Rectal smooth muscle tissue (tissue), 1 donor: ENCODE results near the gene SPAG9.

ENCODE experiments used
- H3K27ac ChIP-seq: one replicate; pipeline ENCODE4 v1.7.0; 2013; ENCODE audit warnings: low read depth, low read length, inconsistent platforms
- H3K27me3 ChIP-seq: one replicate; pipeline ENCODE4 v1.7.0; 2013; ENCODE audit warnings: low read length; ENCODE audit not compliant: control insufficient read depth, insufficient read depth
- H3K36me3 ChIP-seq: one replicate; pipeline ENCODE4 v1.7.0; 2013; ENCODE audit warnings: low read length; ENCODE audit not compliant: control insufficient read depth, insufficient read depth
- H3K4me1 ChIP-seq: one replicate; pipeline ENCODE4 v1.7.0; 2013; ENCODE audit warnings: low read length; ENCODE audit not compliant: control insufficient read depth, insufficient read depth
- H3K4me3 ChIP-seq: one replicate; pipeline ENCODE4 v1.7.0; 2013; ENCODE audit warnings: low read length
- H3K9ac ChIP-seq: one replicate; pipeline ENCODE4 v1.7.0; 2013; ENCODE audit warnings: low read length

SPAG9 gene

GRCh38 chr17:50939795-50940684 lies 180.6 kb downstream of the SPAG9 start:
- H3K27me3 ChIP-seq = no peaks in the 10 kb centered on the region
- no peaks in the 10 kb centered on the region for H3K36me3 ChIP-seq
- H3K9ac ChIP-seq = no peak overlapping the region
- no peak overlapping the region for H3K4me3 ChIP-seq
- peaks cover 12% of the 10 kb centered on the region for H3K4me1 ChIP-seq
- H3K27ac ChIP-seq = no peak overlapping the region

DNA sequence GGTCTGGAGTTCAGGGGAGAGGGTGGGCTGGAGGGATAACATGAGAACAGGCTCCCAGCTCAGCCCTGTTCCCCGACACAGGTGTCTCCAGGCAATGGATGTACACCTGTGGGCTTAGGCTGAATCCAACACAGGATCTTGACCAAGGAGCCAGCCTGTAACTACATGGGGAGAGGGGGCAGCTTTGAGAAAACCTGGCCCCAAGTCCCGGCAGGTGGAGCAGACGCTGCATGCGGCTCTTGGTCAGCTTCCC lies 181.2 kb downstream of the SPAG9 start:
- Histone ChIP-seq H3K9ac (no peak overlapping the region), H3K4me3 (no peak overlapping the region), H3K27ac (no peak overlapping the region), H3K4me1 (peaks cover 12% of the 10 kb centered on the region), H3K36me3 (no peaks in the 10 kb centered on the region), H3K27me3 (no peaks in the 10 kb centered on the region)

DNA sequence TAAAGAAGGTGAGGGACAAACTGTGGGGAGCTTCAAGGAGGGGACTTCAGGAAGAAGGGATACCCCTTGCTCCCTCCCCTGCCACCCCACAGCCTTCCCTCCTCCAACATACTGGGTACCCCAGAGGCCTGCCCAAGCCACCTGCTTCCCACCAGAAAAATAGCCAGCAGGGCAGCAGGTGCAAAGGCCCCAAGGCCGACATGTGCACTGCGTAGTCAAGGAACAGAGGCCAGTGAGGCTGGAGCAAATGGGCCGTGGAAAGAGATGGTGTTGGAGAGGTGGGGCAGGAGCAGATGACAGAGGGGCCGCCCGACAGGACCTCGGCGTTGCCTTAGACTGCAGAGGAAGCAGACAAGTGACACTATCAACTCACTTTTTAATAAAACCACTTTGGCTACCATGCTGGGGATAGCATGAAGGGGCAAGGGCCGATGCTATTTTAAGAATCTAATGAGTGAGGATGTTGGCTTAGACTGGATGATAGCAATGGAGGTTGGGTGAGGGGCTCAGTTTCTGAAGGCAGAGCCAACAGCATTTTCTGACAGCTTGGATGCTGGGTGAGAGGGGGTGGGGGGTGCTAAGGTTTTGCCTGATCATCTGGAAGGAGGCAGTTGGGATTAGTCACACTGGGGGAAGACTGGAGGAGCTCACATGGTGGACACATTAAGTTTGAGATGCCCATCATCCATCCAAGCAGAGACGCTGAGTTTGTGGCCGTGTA lies 181.7 kb downstream of the SPAG9 start:
- no peaks in the 10 kb centered on the region for H3K36me3 ChIP-seq
- peaks cover 9% of the 10 kb centered on the region for H3K4me1 ChIP-seq
- H3K9ac ChIP-seq = no peak overlapping the region
- no peak overlapping the region for H3K27ac ChIP-seq
- H3K27me3 ChIP-seq = no peaks in the 10 kb centered on the region
- H3K4me3 ChIP-seq = no peak overlapping the region

DNA sequence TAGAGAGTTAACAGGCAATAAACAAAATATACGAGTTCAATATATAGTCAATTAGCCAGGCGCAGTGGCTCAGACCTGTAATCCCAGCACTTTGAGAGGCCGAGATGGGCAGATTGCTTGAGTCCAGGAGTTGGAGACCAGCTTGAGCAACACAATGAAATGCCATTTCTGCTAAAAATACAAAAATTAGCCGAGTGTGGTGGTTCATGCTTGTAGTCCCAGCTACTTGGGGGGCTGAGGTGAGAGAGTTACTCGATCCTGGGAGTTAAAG lies 184.7 kb downstream of the SPAG9 start:
- Histone ChIP-seq H3K27me3 (no peaks in the 10 kb centered on the region), H3K4me3 (no peak overlapping the region), H3K36me3 (no peaks in the 10 kb centered on the region), H3K9ac (no peak overlapping the region), H3K27ac (no peak overlapping the region), H3K4me1 (peaks cover 10% of the 10 kb centered on the region)

DNA sequence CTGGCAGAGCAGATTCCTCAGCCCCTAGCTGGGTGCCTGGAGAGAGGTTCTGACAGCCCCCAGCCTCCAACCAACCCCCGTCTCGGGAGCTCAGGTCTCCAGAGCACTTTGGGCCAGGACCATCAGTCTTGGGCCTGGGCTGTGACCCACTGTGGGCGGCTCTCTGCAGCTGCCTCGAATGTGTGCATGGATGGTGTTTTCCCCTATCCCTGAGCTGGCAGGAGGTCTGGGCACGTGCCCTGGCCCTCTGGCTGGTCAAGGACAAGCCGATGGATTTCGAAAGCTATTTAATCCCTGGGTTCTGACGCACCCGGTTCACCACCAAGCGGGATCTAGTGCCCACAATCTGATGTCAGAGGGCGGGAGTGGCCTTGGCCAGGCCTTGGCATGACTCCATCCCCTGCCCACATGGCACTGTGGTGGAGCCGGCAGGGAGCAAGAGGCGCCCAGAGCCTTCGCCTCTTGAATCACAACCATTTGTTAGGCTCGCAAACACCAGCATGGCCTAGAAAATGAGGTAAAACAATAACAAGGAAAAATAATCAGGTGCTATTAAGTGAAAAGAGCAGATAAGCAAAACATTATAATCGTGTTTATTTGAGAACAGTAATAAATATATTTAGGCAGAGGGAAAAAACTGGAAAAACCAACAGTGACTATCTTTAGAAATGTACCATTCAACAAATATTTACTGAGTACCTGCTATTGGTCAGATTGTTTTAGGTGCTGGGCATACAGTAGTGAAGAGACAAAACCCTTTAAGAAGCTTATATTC lies 185.3 kb downstream of the SPAG9 start:
- H3K9ac ChIP-seq = no peak overlapping the region

DNA sequence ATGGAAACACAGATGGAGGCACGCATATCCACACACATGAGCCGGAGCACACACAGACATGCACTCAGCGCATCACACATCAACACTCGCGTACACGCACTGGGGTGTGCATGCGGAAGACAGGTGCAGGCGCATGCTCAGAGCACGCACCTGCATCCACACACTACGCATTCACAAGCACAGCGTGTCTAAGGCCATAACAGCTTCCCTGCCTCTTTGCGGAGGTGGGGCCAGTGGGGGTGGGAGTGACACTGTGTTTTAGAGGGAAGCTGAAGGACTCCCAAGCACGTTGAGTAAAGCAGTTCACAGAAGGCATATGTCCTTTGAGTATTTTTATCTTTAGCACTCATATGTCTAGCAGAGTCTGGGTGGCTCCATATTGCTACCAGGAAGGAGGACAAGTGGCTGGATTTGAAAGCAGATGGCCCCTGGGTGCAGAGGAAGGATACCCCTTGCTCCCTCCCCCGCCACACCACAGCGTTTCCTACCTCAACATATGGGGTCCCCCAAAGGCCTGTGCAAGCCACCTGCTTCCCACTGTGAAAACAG lies 185.9 kb downstream of the SPAG9 start:
- no peak overlapping the region for H3K4me3 ChIP-seq
- H3K4me1 ChIP-seq = peaks cover 21% of the 10 kb centered on the region
- no peak overlapping the region for H3K9ac ChIP-seq
- no peaks in the 10 kb centered on the region for H3K27me3 ChIP-seq
- no peaks in the 10 kb centered on the region for H3K36me3 ChIP-seq
- H3K27ac ChIP-seq = no peak overlapping the region

More for the DNA sequence above, 185.3 kb downstream of the SPAG9 start:
- H3K4me3 ChIP-seq = no peak overlapping the region
- H3K4me1 ChIP-seq = peaks cover 15% of the 10 kb centered on the region
- H3K27me3 ChIP-seq = no peaks in the 10 kb centered on the region
- H3K36me3 ChIP-seq = no peaks in the 10 kb centered on the region
- H3K27ac ChIP-seq = no peak overlapping the region

DNA sequence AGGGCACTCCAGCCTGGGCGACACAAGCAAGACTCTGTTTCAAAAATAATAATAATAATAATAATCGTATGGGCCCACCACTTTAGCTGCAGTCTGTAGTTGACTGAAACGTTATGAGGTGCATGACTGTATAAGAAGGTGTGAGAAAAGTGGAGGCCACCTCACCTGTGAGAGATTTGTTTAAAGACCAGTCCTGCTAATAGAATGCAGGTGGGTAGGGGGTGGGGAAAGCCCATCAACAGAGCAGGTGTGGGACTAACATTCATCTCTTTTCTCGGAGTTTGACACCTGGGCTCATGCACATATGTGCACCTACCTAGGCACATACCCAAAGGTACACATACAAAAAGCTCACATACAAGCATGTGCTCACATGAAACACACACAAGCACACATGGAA lies 186.5 kb downstream of the SPAG9 start:
- H3K27me3 ChIP-seq = no peaks in the 10 kb centered on the region
- no peak overlapping the region for H3K9ac ChIP-seq
- H3K27ac ChIP-seq = no peak overlapping the region
- H3K4me3 ChIP-seq = no peak overlapping the region
- peaks cover 23% of the 10 kb centered on the region for H3K4me1 ChIP-seq
- no peaks in the 10 kb centered on the region for H3K36me3 ChIP-seq

GRCh38 chr17:50931144-50931908 lies 189.3 kb downstream of the SPAG9 start:
- Histone ChIP-seq H3K4me3 (peak overlapping the region; percentile 67), H3K9ac (peak overlapping the region; percentile 59), H3K27me3 (no peaks in the 10 kb centered on the region), H3K4me1 (peaks cover 23% of the 10 kb centered on the region), H3K36me3 (no peaks in the 10 kb centered on the region), H3K27ac (peak overlapping the region; percentile 93)

GRCh38 chr17:50928646-50929045 lies 192.0 kb downstream of the SPAG9 start:
- H3K4me3 ChIP-seq = no peak overlapping the region
- no peaks in the 10 kb centered on the region for H3K27me3 ChIP-seq
- no peaks in the 10 kb centered on the region for H3K36me3 ChIP-seq
- no peak overlapping the region for H3K9ac ChIP-seq
- H3K4me1 ChIP-seq = peaks cover 23% of the 10 kb centered on the region
- H3K27ac ChIP-seq = peak overlapping the region; percentile 11

GRCh38 chr17:50927287-50927686 lies 193.4 kb downstream of the SPAG9 start:
- Histone ChIP-seq H3K36me3 (no peaks in the 10 kb centered on the region), H3K9ac (no peak overlapping the region), H3K4me1 (peaks cover 22% of the 10 kb centered on the region), H3K27ac (no peak overlapping the region), H3K4me3 (no peak overlapping the region), H3K27me3 (no peaks in the 10 kb centered on the region)

DNA sequence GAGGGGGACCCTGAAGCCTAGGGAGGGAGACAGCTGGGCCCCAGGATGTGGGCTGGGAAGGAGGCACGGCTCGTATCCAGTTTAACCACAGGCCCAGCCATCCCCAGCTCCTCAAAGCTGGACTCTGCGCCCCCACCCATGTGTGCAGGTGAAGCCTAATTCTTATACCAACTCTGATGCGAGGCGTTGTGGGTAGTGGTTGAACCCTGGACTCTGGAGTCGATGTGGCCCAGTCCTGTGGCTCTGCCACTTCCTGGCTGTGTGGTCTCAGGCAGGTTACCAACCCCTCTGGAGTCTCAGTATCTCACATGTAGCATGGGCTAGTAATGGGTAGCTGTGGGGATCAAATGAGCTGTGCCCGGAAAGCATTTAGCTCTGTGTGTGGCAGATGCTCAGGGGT lies 194.1 kb downstream of the SPAG9 start:
- Histone ChIP-seq H3K27ac (no peak overlapping the region), H3K27me3 (no peaks in the 10 kb centered on the region), H3K36me3 (no peaks in the 10 kb centered on the region), H3K4me3 (no peak overlapping the region), H3K9ac (no peak overlapping the region), H3K4me1 (peaks cover 17% of the 10 kb centered on the region)
